Heart left ventricle (tissue), 13 donors: Measurements from ENCODE around the gene STK16.

ENCODE experiments used
- CTCF ChIP-seq, 12 donors: fragments of 200-600 bp; sonication (generic) in 4 of 12; IDR thresholded peaks; one replicate each; pipeline versions ENCODE4 v1.5.0 to v1.8.0; 2018 to 2022; ENCODE audit warnings: antibody characterized with exemption in 12 of 12, mild to moderate bottlenecking in 5 of 12
- POLR2A ChIP-seq, 2 donors: fragments of 450-650 bp; IDR thresholded peaks; one replicate each; pipeline ENCODE4 v1.6.1; 2017; ENCODE audit warnings: antibody characterized with exemption in 2 of 2, mild to moderate bottlenecking in 2 of 2, moderate library complexity in 2 of 2
- donor health status: ischemic (EF 13 %, LVEDD 7.1; RV severe dilation, severe dysfunction).
- donor health status: DM: no; HTN: yes; CAD: no.
- donor health status: DM: no; HTN: no; CAD: no.
- donor health status: ischemic (EF 25% LVEDD 6.9; RV normal size, moderate dysfunction).
- donor health status: ischemic (EF 25% LVEDD 5.7; RV mildly dilated, moderate dysfunction).
- donor health status: ischemic (EF 35%, LVEDD 5.7; RV mildly dilated, moderate dysfunction).
- donor health status: nonischemic (EF 11% LVEDD 7.7; RV severe dilation, severe dysfunction).
- donor health status: DM: yes; HTN: yes; CAD: no.
- donor health status: PGD.
- donor health status: ischemic (EF 29% LVEDD 5.4; RV normal size, mild dysfunction).
- donor health status: nonischemic (EF 23%, LVEDD 6.1; RV moderate dilation, normal function).

- TF ChIP-seq POLR2A (IDR thresholded peaks at IDR 0.05) (no peak), CTCF (IDR thresholded peaks at IDR 0.05) (no peak)
Measured at GRCh38 chr2:219269362-219270054, 24.2 kb downstream of the STK16 start.
